ENCODE data around the gene HDAC4. TPM values are rescaled to one million over a fixed set of nuclear protein-coding genes. Genes with fewer than 3 reads are reported as not detected.

HDAC4 gene
- total RNA-seq, 1 experiment from 2014 or later: 32.0 TPM

GRCh38 chr2:239260546-239261327 lies 140.1 kb downstream of the HDAC4 start:
- TF ChIP-seq, protein P1, sequence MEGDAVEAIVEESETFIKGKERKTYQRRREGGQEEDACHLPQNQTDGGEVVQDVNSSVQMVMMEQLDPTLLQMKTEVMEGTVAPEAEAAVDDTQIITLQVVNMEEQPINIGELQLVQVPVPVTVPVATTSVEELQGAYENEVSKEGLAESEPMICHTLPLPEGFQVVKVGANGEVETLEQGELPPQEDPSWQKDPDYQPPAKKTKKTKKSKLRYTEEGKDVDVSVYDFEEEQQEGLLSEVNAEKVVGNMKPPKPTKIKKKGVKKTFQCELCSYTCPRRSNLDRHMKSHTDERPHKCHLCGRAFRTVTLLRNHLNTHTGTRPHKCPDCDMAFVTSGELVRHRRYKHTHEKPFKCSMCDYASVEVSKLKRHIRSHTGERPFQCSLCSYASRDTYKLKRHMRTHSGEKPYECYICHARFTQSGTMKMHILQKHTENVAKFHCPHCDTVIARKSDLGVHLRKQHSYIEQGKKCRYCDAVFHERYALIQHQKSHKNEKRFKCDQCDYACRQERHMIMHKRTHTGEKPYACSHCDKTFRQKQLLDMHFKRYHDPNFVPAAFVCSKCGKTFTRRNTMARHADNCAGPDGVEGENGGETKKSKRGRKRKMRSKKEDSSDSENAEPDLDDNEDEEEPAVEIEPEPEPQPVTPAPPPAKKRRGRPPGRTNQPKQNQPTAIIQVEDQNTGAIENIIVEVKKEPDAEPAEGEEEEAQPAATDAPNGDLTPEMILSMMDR (conservative IDR thresholded peaks at IDR 0.05): no peak
- no peak overlapping the region for H2BK120ac ChIP-seq (ENCODE audit: low read depth, low read length, poor library complexity, severe bottlenecking)
- DNase-seq: peak; percentile 22
- no peaks in the 10 kb centered on the region; the same call in 1 of the 2 replicates for H3K27me3 ChIP-seq (ENCODE audit: insufficient read depth, low read length)
- H4K20me1 ChIP-seq (ENCODE audit: control insufficient read depth, insufficient read depth, insufficient read length): no peaks in the 10 kb centered on the region
- H3K4me2 ChIP-seq (ENCODE audit: insufficient read depth, insufficient read length, low read length): no peak overlapping the region
- H3T11ph ChIP-seq (ENCODE audit: low read length): no peak overlapping the region
- no peak overlapping the region for H2BK12ac ChIP-seq (ENCODE audit: insufficient read length, low read depth, low read length)
- H3K79me1 ChIP-seq (ENCODE audit: insufficient read depth, low read depth, low read length, poor library complexity, severe bottlenecking): peaks cover 18% of the 10 kb centered on the region
- Mint-ChIP-seq H3K36me3 (ENCODE audit: insufficient read depth in 1 of 3, low read depth in 3 of 3) (peaks cover 13 to 19% (median 15%) of the 10 kb centered on the region in 3 experiments), H3K4me1 (peaks cover 26 to 32% of the 10 kb centered on the region in 2 experiments), H3K27ac (peak overlapping the region in 2 of 3 experiments; percentile 25 to 75; a peak in 2 of 7 replicates), H3K27me3 (ENCODE audit: low read depth) (no peaks in the 10 kb centered on the region; the same call in 1 of the 2 replicates), H3K4me3 (no peak overlapping the region), H3K9me3 (peaks cover 18 to 20% of the 10 kb centered on the region in 2 experiments)
- peaks cover 9% of the 10 kb centered on the region; the same call in 1 of the 2 replicates for H3K79me2 ChIP-seq (ENCODE audit: insufficient read depth, low read length)
- H4K5ac ChIP-seq (ENCODE audit: insufficient read length, low read depth, low read length): no peak overlapping the region
- WGBS (ENCODE audit: extremely low coverage, insufficient read length, low lambda C conversion rate): no CpG with 5 or more reads among the region's 21 CpGs
- no peak overlapping the region for H2BK20ac ChIP-seq (ENCODE audit: low read depth, low read length, poor library complexity, severe bottlenecking)
- H3K4ac ChIP-seq (ENCODE audit: low read depth, low read length): no peak overlapping the region
- H3K23me2 ChIP-seq (ENCODE audit: insufficient read length, low read depth, low read length, poor library complexity, severe bottlenecking): no peaks in the 10 kb centered on the region
- H3K4me1 ChIP-seq (ENCODE audit: insufficient read depth, low read length): peaks cover 6% of the 10 kb centered on the region; the same call in 1 of the 2 replicates
- no peak overlapping the region; the same call in 1 of the 2 replicates for H3K14ac ChIP-seq (ENCODE audit: insufficient read depth, low read length)
- H3K56ac ChIP-seq (ENCODE audit: insufficient read length, low read depth, low read length): no peak overlapping the region
- H4K8ac ChIP-seq (replicated peaks; ENCODE audit: insufficient read length, low read depth, low read length): no peak overlapping the region
- H3K23ac ChIP-seq (ENCODE audit: insufficient read length, low read depth, low read length): no peak overlapping the region
- H4K91ac ChIP-seq (ENCODE audit: insufficient read length, low read depth, low read length): no peak overlapping the region
- no peak overlapping the region for H3K18ac ChIP-seq (ENCODE audit: insufficient read length, low read depth, low read length)
- no peak overlapping the region for H2BK15ac ChIP-seq (ENCODE audit: low read depth, low read length)
- no peaks in the 10 kb centered on the region for H3K9me3 ChIP-seq (ENCODE audit: control insufficient read depth, low read depth, low read length)
- H3K9ac ChIP-seq (ENCODE audit: extremely low read depth, insufficient read length, low read length): no peak overlapping the region
- H3K27ac ChIP-seq (ENCODE audit: insufficient read length, low read depth, low read length): no peak overlapping the region
- H2AFZ ChIP-seq (ENCODE audit: low read length): no peak overlapping the region
- no peak overlapping the region for H2AK5ac ChIP-seq (ENCODE audit: insufficient read length, low read length)
- no peak overlapping the region for H2BK5ac ChIP-seq (ENCODE audit: insufficient read length, low read length)
